K562 (cell line): ENCODE results near the gene DCXR. TPM values are rescaled to one million over a fixed set of nuclear protein-coding genes. Genes with fewer than 3 reads are reported as not detected.

ENCODE experiments used
- ATAC-seq: fragments of 200-7000 bp; cut with Tn5 transposase; 3 replicates; pipeline ENCODE4 v1.9.1; 2020; ENCODE audit warnings: moderate library complexity
- BruUV-seq: library from RNA; stranded (reverse); fragments of 400-500 nt; replicated peaks from 2 replicates; lab custom pipeline; 2021; lab: Mats Ljungman, UMichigan
- CTCF ChIA-PET: fragments of 300-600 bp; formaldehyde crosslinking; extraction: SDS; loops from one replicate; lab custom pipeline; 2021; ENCODE audit warnings: low intra/inter-chr PET ratio; lab: Yijun Ruan, JAX
- POLR2A ChIA-PET: fragments of 300-600, 350-650 bp; sonication (Branson Sonifier 250); formaldehyde crosslinking; extraction: SDS; loops from one replicate; lab custom pipeline; 2021; ENCODE audit warnings: antibody characterized with exemption, inconsistent platforms; lab: Yijun Ruan, JAX
- DNase-seq, 4 experiments: peaks; one replicate each; pipeline versions ENCODE4 v3.0.0 to v3.0.0-alpha.2; 2011 to 2018; ENCODE audit warnings: low spot score in 3 of 4, mixed read lengths in 3 of 4; ENCODE audit errors: extremely low read depth in 1 of 4
- FAIRE-seq: peaks from 2 replicates; lab custom pipeline; 2011; peaks lifted over from hg19 to GRCh38; lab: Jason Lieb, UNC
- H2AFZ ChIP-seq: 2 replicates; pipeline ENCODE4 v1.6.0; 2011; ENCODE audit warnings: low read depth, low read length, control low read depth, inconsistent platforms
- H3K27ac ChIP-seq: fragments of 200-600 bp; 3 replicates; pipeline ENCODE4 v1.8.0; 2011; ENCODE audit warnings: low read depth, mild to moderate bottlenecking, control low read depth, inconsistent platforms, low read length, moderate library complexity, mixed read lengths; ENCODE audit errors: extremely low read depth
- H3K27me3 ChIP-seq, 2 experiments: fragments of 300-600 bp in 1 of 2; 2 replicates in 1 of 2; 3 replicates in 1 of 2; pipeline versions ENCODE4 v1.6.0 to v1.8.0; 2011; ENCODE audit warnings: inconsistent platforms in 2 of 2, low read length in 2 of 2, mild to moderate bottlenecking in 1 of 2, mixed read lengths in 1 of 2, moderate library complexity in 1 of 2; ENCODE audit not compliant: control insufficient read depth in 2 of 2, insufficient read depth in 2 of 2
- H3K36me3 ChIP-seq: fragments of 300-600 bp; 3 replicates; pipeline ENCODE4 v1.8.0; 2011; ENCODE audit warnings: mild to moderate bottlenecking, low read length, inconsistent platforms; ENCODE audit not compliant: control insufficient read depth, insufficient read depth
- H3K4me1 ChIP-seq, 2 experiments: fragments of 200-600 bp in 1 of 2; replicated peaks in 1 of 2; 2 replicates in 1 of 2; 3 replicates in 1 of 2; pipeline versions ENCODE4 v1.5.1 to v1.8.0; 2011; ENCODE audit warnings: inconsistent platforms in 2 of 2, low read length in 2 of 2, mild to moderate bottlenecking in 1 of 2, mixed read lengths in 1 of 2, moderate library complexity in 1 of 2; ENCODE audit not compliant: control insufficient read depth in 2 of 2, insufficient read depth in 2 of 2
- H3K4me2 ChIP-seq: 2 replicates; pipeline ENCODE4 v1.6.1; 2011; ENCODE audit warnings: low read length, control low read depth, inconsistent platforms, mixed read lengths; ENCODE audit not compliant: insufficient read depth
- H3K4me3 ChIP-seq: fragments of 200-600 bp; sonication (generic), shearing (Covaris generic); 2 replicates; pipeline ENCODE4 v1.5.1; 2016; ENCODE audit warnings: control low read depth, inconsistent platforms
- H3K79me2 ChIP-seq: fragments of 200-600 bp; 3 replicates; pipeline ENCODE4 v1.8.0; 2011; ENCODE audit warnings: low read length, inconsistent platforms; ENCODE audit not compliant: control insufficient read depth, insufficient read depth
- H3K9ac ChIP-seq, 2 experiments: 2 replicates each; pipeline versions ENCODE4 v1.6.0 to v1.6.1; 2011; ENCODE audit warnings: low read depth in 2 of 2, low read length in 2 of 2, control low read depth in 1 of 2, inconsistent platforms in 1 of 2, mild to moderate bottlenecking in 1 of 2, mixed read lengths in 1 of 2; ENCODE audit not compliant: insufficient read depth in 1 of 2
- H3K9me1 ChIP-seq: one replicate; pipeline ENCODE4 v1.6.0; 2011; ENCODE audit warnings: inconsistent platforms, mild to moderate bottlenecking, low read length, moderate library complexity; ENCODE audit not compliant: control insufficient read depth, insufficient read depth
- H3K9me3 ChIP-seq: replicated peaks from 2 replicates; pipeline ENCODE4 v1.5.1; 2011; ENCODE audit warnings: low read depth, low read length, inconsistent platforms; ENCODE audit not compliant: control insufficient read depth, insufficient read depth
- H4K20me1 ChIP-seq: replicated peaks from 2 replicates; pipeline ENCODE4 v1.6.1; 2011; ENCODE audit warnings: low read length, inconsistent platforms, mixed read lengths; ENCODE audit not compliant: control insufficient read depth, insufficient read depth
- CREM ChIP-seq: IDR thresholded peaks from 2 replicates; pipeline ENCODE4 v1.6.1; 2014; ENCODE audit warnings: antibody characterized with exemption, low read depth
- KLF16 ChIP-seq: IDR thresholded peaks from 2 replicates; pipeline ENCODE4 v1.6.1; 2016; ENCODE audit warnings: antibody characterized with exemption
- POLR2G ChIP-seq: fragments of 200-400 bp; formaldehyde crosslinking; IDR thresholded peaks from 2 replicates; pipeline ENCODE4 v1.6.1; 2017; ENCODE audit warnings: low read depth, mild to moderate bottlenecking, antibody characterized with exemption, low read length, moderate library complexity
- WGBS: fragments of 100-300 bp; shearing (Covaris generic); methylation state at CpG from one replicate; pipeline ENCODE4 v1.1.6; 2016; ENCODE audit warnings: low coverage, mixed read lengths; ENCODE audit not compliant: insufficient coverage; ENCODE audit errors: missing lambda C conversion rate; 5-methylcytosine and 5-hydroxymethylcytosine counted together
- in situ Hi-C: fragments of 300-500 bp; cut with MboI; formaldehyde crosslinking; loops from 4 replicates; pipeline ENCODE4 v1.15.0; 2018; ENCODE audit warnings: inconsistent platforms, mixed read lengths
- intact Hi-C: fragments of 100-400 bp; cut with micrococcal nuclease; formaldehyde crosslinking; loops from 2 replicates; pipeline ENCODE4 v1.14.2; 2022
- polyA plus RNA-seq, 8 experiments: library from polyadenylated mRNA; depleted of rRNA in 4 of 8; stranded (reverse) in 5 of 8; unstranded in 3 of 8; fragments of >200 nt; fragmentation: Nextera tagmentation in 2 of 8; fragmentation: Illumina TruSeq in 1 of 8; extraction: Ambion mirVana in 2 of 8; extraction: Trizol in 1 of 8; gene quantifications; 2 replicates each; pipeline versions ENCODE4 v1.2.1 to v1.2.3, GENCODE V29; 2011 to 2014; ENCODE audit warnings: inconsistent platforms in 1 of 8, missing spikeins in 1 of 8
- total RNA-seq, 7 experiments: library from RNA; depleted of rRNA in 6 of 7; stranded (reverse); fragments of >200 nt in 6 of 7; fragmentation: Illumina TruSeq in 2 of 7; extraction: Trizol in 2 of 7; gene quantifications; 2 replicates each; pipeline versions ENCODE4 v1.2.1 to v1.2.3, GENCODE V29; 2011 to 2021; ENCODE audit warnings: low replicate concordance in 1 of 7

The DCXR gene
- total and polyA plus RNA-seq, 9 of the 15 experiments (the other 6 are each of a cell fraction or from before 2014, with no cell fraction given) = 21.3 to 274 (median 156) TPM

DNA sequence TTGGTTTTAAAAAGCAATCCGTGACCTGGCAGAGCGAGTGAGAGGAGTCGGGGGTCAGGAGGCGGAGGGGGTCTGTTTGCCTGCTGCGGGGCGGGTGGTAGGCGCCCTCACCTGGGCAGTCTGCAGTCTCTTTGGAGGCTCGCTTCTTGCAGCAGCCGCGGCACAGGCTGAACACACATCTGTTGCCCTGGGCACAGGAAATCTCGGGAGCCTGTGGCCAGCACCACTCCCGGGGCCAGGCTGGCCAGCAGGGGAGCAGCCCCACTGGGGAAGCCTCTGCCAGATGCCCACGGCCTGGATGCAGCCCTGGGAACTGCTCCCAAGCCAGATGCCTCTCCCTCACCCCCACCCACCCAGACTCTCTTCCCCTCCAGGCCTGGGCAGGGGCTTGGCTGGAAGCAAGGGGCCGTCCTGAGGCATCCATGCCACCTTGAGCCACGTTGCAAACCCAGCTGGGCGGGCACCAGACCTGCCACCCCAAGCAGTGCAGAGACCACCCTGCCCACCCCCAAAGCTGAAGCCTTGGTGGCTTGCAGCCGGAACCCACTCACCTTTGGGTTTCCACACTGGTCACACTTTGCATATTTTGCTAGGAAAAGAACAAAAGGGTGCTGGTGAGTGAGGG, 20.8 kb upstream of the DCXR start:
- TF ChIP-seq KLF16 (no peak), CREM (no peak), POLR2G (peak; percentile 65)
- H3K9me3 ChIP-seq = no peaks in the 10 kb centered on the region
- H3K4me1 ChIP-seq = peaks cover 0 to 90% of the 10 kb centered on the region in 2 experiments; a peak in 2 of 5 replicates
- in situ Hi-C loops (no loop called here), intact Hi-C loops (no loop called here)
- no peak for DNase-seq
- peaks cover 3% of the 10 kb centered on the region; the same call in 2 of the 3 replicates for H3K79me2 ChIP-seq
- 96% methylated on average over 9 of the region's 17 CpGs for WGBS
- H3K27me3 ChIP-seq = no peaks in the 10 kb centered on the region
- peaks cover 98% of the 10 kb centered on the region; the same call in 2 of the 3 replicates for H3K36me3 ChIP-seq
- H3K4me2 ChIP-seq = no peak overlapping the region
- H3K9ac ChIP-seq = no peak overlapping the region; a peak in 1 of 4 replicates
- H3K4me3 ChIP-seq = no peak overlapping the region
- FAIRE-seq = no peak
- CTCF ChIA-PET = no interaction called here
- H4K20me1 ChIP-seq = peaks cover 7% of the 10 kb centered on the region
- H3K9me1 ChIP-seq = no peaks in the 10 kb centered on the region
- H2AFZ ChIP-seq = no peak overlapping the region
- POLR2A ChIA-PET = interaction anchor here (1.8 kb wide), 1 partner anchor 24 kb away, joined by 4 read pairs; no protein-coding TSS in a partner anchor
- no peak for ATAC-seq
- no TSS peak for BruUV-seq
- H3K27ac ChIP-seq = no peak overlapping the region
